ENCODE measurements around the gene UBE3D.

The UBE3D gene

DNA sequence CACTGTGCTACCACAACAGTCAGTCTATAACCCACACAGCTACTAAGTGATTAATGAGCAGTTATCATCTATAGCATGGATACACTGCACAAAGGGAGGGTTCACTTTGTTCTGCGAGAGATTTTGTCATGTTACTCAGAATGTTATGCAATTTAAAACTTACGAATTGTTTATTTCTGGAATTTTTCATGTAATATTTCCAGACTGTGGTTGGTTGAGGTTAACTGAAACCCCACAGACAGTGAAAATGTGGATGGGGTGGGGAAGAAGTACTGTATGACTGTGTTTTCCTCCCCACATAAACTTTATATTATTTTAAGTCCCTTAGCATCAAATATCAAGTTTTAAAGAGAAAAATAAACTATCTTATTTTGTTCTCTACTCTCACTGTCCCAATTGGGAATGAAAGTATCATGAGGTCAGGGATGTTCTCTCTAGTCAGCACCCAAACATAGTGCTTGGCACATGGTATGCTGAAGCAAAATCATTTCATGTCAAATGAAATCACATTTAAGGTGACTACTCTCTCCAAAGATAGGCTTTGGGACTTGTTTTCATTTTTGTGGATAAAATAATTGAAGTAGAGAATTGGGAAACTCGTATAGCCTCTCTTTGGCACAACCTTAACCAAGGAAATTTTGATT lies 27.2 kb upstream of the UBE3D start (continued):
- TF ChIP-seq ZNF664 (tag by site-specific recombination; IDR thresholded peaks at IDR 0.05) (no peak), ZNF292 (tag by site-specific recombination; IDR thresholded peaks at IDR 0.05; ENCODE audit: borderline replicate concordance, low read depth) (no peak), ZNF677 (tag by site-specific recombination; IDR thresholded peaks at IDR 0.05) (no peak), MEIS1 (CRISPR knock-in tag; IDR thresholded peaks at IDR 0.05; ENCODE audit: borderline replicate concordance) (no peak), YY2 (tag by site-specific recombination; IDR thresholded peaks at IDR 0.05) (no peak), ZBTB49 (tag by site-specific recombination; IDR thresholded peaks at IDR 0.05; ENCODE audit: low read depth) (no peak), ZNF571 (tag by site-specific recombination; IDR thresholded peaks at IDR 0.05) (no peak), ZFP37 (tag by site-specific recombination; IDR thresholded peaks at IDR 0.05) (no peak), SP2 (tag by site-specific recombination; IDR thresholded peaks at IDR 0.05) (no peak), SP3 (tag by site-specific recombination; IDR thresholded peaks at IDR 0.05) (no peak), ZNF777 (tag by site-specific recombination; IDR thresholded peaks at IDR 0.05; ENCODE audit: borderline replicate concordance) (no peak)

DNA sequence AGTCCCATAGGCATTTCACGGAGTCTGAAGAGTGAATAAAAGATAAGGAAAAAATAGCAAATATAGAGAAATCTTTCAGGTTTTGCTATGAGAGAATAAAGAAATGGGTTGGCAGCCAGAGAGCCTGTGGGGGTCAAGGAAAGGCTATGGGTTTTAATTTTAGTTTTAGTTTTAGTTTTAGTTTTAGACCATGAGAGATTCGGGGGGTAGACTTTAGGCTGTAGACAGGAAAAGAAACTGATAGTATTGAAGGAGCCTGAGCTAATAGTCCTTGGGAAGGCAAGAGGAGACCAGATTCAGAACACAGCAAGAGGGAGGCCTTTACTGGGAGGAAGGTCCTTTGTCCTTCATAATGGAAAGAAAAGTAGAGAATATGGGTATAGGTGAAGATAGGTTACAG lies 21.1 kb upstream of the UBE3D start:
- no peaks in the 10 kb centered on the region for H3K36me3 ChIP-seq (ENCODE audit: control insufficient read depth in 2 of 2, insufficient read depth in 1 of 2, low read length in 2 of 2)
- H3K27ac ChIP-seq (ENCODE audit: extremely low read depth, low read depth, low read length): no peak overlapping the region
- TF ChIP-seq ZNF768 (tag by site-specific recombination; IDR thresholded peaks at IDR 0.05) (no peak), ZBTB17 (tag by site-specific recombination; IDR thresholded peaks at IDR 0.05) (no peak), ZNF501 (tag by site-specific recombination; IDR thresholded peaks at IDR 0.05) (no peak), ZNF132 (tag by site-specific recombination; IDR thresholded peaks at IDR 0.05; ENCODE audit: borderline replicate concordance) (no peak), ZNF175 (tag by site-specific recombination; IDR thresholded peaks at IDR 0.05) (no peak), ZNF311 (tag by site-specific recombination; IDR thresholded peaks at IDR 0.05; ENCODE audit: borderline replicate concordance) (no peak), ZNF837 (tag by site-specific recombination; IDR thresholded peaks at IDR 0.05) (no peak), ZNF473 (tag by site-specific recombination; IDR thresholded peaks at IDR 0.05) (no peak), ZNF350 (tag by site-specific recombination; IDR thresholded peaks at IDR 0.05) (no peak)
- TF ChIP-seq, protein P1, sequence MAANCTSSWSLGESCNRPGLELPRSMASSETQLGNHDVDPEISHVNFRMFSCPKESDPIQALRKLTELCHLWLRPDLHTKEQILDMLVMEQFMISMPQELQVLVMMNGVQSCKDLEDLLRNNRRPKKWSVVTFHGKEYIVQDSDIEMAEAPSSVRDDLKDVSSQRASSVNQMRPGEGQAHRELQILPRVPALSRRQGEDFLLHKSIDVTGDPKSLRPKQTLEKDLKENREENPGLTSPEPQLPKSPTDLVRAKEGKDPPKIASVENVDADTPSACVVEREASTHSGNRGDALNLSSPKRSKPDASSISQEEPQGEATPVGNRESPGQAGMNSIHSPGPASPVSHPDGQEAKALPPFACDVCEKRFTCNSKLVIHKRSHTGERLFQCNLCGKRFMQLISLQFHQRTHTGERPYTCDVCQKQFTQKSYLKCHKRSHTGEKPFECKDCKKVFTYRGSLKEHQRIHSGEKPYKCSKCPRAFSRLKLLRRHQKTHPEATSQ (tag by site-specific recombination; IDR thresholded peaks at IDR 0.05): no peak
- H3K4me1 ChIP-seq (ENCODE audit: control insufficient read depth, insufficient read depth, low read length): no peaks in the 10 kb centered on the region
- POLR2A ChIA-PET: no interaction called here
- H3K4me3 ChIP-seq (ENCODE audit: low read depth, low read length): no peak overlapping the region
- CTCF ChIA-PET: interaction anchor here (0.7 to 1.8 kb wide), 3 partner anchors 19 to 358 kb away, joined by 3 to 5 read pairs (median 4); partner anchors contain the start of gene DOP1A
- H3K9me3 ChIP-seq (ENCODE audit: control insufficient read depth, insufficient read depth, low read depth, low read length): no peaks in the 10 kb centered on the region

DNA sequence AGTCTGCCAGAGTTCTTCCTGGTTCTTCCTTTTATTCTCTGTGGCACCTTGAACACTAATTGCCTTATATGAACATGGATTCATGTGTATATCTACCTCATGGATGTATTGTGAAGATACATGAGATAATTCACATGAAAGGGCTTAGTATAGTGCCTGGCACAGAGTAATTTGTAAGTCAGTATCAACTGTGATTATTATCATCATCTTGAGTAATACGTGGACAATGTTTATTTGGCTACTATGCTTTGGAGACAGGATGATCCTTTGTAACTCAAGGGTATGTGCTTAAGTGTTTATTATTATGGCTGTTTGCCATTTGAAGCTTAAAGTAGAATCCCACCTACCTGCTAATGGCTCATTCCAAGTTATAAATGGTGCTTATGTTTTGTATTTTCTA lies 17.8 kb upstream of the UBE3D start:
- Histone ChIP-seq H3K27ac (ENCODE audit: extremely low read depth, low read depth, low read length) (no peak overlapping the region), H3K36me3 (ENCODE audit: control insufficient read depth in 2 of 2, insufficient read depth in 1 of 2, low read length in 2 of 2) (no peaks in the 10 kb centered on the region), H3K9me3 (ENCODE audit: control insufficient read depth, insufficient read depth, low read depth, low read length) (no peaks in the 10 kb centered on the region), H3K4me3 (ENCODE audit: low read depth, low read length) (no peak overlapping the region), H3K4me1 (ENCODE audit: control insufficient read depth, insufficient read depth, low read length) (no peaks in the 10 kb centered on the region)
- ChIA-PET POLR2A (no interaction called here), CTCF (interaction anchor here (1.5 to 1.9 kb wide), 2 partner anchors 16 to 19 kb away, joined by 3 to 11 read pairs; partner anchors contain the start of gene DOP1A)
- TF ChIP-seq ZEB2 (tag by site-specific recombination; IDR thresholded peaks at IDR 0.05): no peak
- TF ChIP-seq ZNF473 (tag by site-specific recombination; IDR thresholded peaks at IDR 0.05): no peak
- TF ChIP-seq ZNF394 (tag by site-specific recombination; IDR thresholded peaks at IDR 0.05; ENCODE audit: borderline replicate concordance): no peak
- no peak for TF ChIP-seq ZNF600 (tag by site-specific recombination; IDR thresholded peaks at IDR 0.05)
- TF ChIP-seq KLF16 (tag by site-specific recombination; IDR thresholded peaks at IDR 0.05): no peak
- no peak for TF ChIP-seq ZBTB48 (tag by site-specific recombination; IDR thresholded peaks at IDR 0.05)
- no peak for TF ChIP-seq ZNF510 (tag by site-specific recombination; IDR thresholded peaks at IDR 0.05; ENCODE audit: insufficient replicate concordance)
- no peak for TF ChIP-seq PRDM10 (tag by site-specific recombination; IDR thresholded peaks at IDR 0.05)
- no peak for TF ChIP-seq GLIS1 (tag by site-specific recombination; IDR thresholded peaks at IDR 0.05)

All from HEK293 (cell line).